ENCODE measurements around the gene VCAM1.

The VCAM1 gene

GRCh38 chr1:100718581-100718980, 961 bp upstream of the VCAM1 start:
- H3K27ac Mint-ChIP-seq = peak overlapping the region in 1 of 3 experiments; percentile 39
- peaks cover 2% of the 10 kb centered on the region for H3K36me3 Mint-ChIP-seq (ENCODE audit: low read depth)
- no peaks in the 10 kb centered on the region for H3K9me3 Mint-ChIP-seq
- H3K4me1 Mint-ChIP-seq = peaks cover 35% of the 10 kb centered on the region
- H3K4me3 Mint-ChIP-seq = peak overlapping the region in 1 of 3 experiments; percentile 9
- no peaks in the 10 kb centered on the region for H3K27me3 Mint-ChIP-seq (ENCODE audit: low read depth)
- no peak for TF ChIP-seq CTCF (IDR thresholded peaks at IDR 0.05; ENCODE audit: unreplicated experiment in 3 of 3)

- peak overlapping the region; percentile 81 to 92 (median 83) for H3K4me3 Mint-ChIP-seq
- peak overlapping the region; percentile 84 to 92 (median 89) for H3K27ac Mint-ChIP-seq
- peaks cover 17% of the 10 kb centered on the region for H3K36me3 Mint-ChIP-seq (ENCODE audit: low read depth)
- peaks cover 42% of the 10 kb centered on the region for H3K4me1 Mint-ChIP-seq
- H3K27me3 Mint-ChIP-seq (ENCODE audit: low read depth) = no peaks in the 10 kb centered on the region
- no peak for TF ChIP-seq CTCF (IDR thresholded peaks at IDR 0.05; ENCODE audit: unreplicated experiment in 3 of 3)
- H3K9me3 Mint-ChIP-seq = no peaks in the 10 kb centered on the region
Measured at GRCh38 chr1:100720101-100720500, 559 bp downstream of the VCAM1 start.

- Mint-ChIP-seq H3K27ac (peak overlapping the region; percentile 84 to 92 (median 89)), H3K4me1 (peaks cover 42% of the 10 kb centered on the region), H3K9me3 (no peaks in the 10 kb centered on the region), H3K4me3 (peak overlapping the region; percentile 81 to 92 (median 83)), H3K27me3 (ENCODE audit: low read depth) (no peaks in the 10 kb centered on the region), H3K36me3 (ENCODE audit: low read depth) (peaks cover 22% of the 10 kb centered on the region)
- TF ChIP-seq CTCF (IDR thresholded peaks at IDR 0.05; ENCODE audit: unreplicated experiment in 3 of 3) = no peak
Measured at GRCh38 chr1:100720751-100721150, 1.2 kb downstream of the VCAM1 start.

- Mint-ChIP-seq H3K9me3 (no peaks in the 10 kb centered on the region), H3K4me3 (peak overlapping the region; percentile 77 to 83 (median 81)), H3K27ac (peak overlapping the region; percentile 79 to 90 (median 80)), H3K36me3 (ENCODE audit: low read depth) (peaks cover 30% of the 10 kb centered on the region), H3K27me3 (ENCODE audit: low read depth) (no peaks in the 10 kb centered on the region), H3K4me1 (peaks cover 42% of the 10 kb centered on the region)
- TF ChIP-seq CTCF (IDR thresholded peaks at IDR 0.05; ENCODE audit: unreplicated experiment in 3 of 3) = no peak
Measured at GRCh38 chr1:100721526-100722207, 2.1 kb downstream of the VCAM1 start.

- Mint-ChIP-seq H3K4me3 (peak overlapping the region; percentile 77 to 83 (median 81)), H3K27me3 (ENCODE audit: low read depth) (no peaks in the 10 kb centered on the region), H3K4me1 (peaks cover 45% of the 10 kb centered on the region), H3K9me3 (no peaks in the 10 kb centered on the region), H3K36me3 (ENCODE audit: low read depth) (peaks cover 32% of the 10 kb centered on the region), H3K27ac (peak overlapping the region; percentile 79 to 90 (median 80))
- TF ChIP-seq CTCF (IDR thresholded peaks at IDR 0.05; ENCODE audit: unreplicated experiment in 3 of 3) = no peak
Measured at GRCh38 chr1:100722221-100722620, 2.7 kb downstream of the VCAM1 start.

- Mint-ChIP-seq H3K9me3 (no peaks in the 10 kb centered on the region), H3K36me3 (ENCODE audit: low read depth) (peaks cover 35% of the 10 kb centered on the region), H3K27ac (peak overlapping the region in 1 of 3 experiments; percentile 20), H3K27me3 (ENCODE audit: low read depth) (no peaks in the 10 kb centered on the region), H3K4me3 (no peak overlapping the region), H3K4me1 (peaks cover 59% of the 10 kb centered on the region)
- TF ChIP-seq CTCF (IDR thresholded peaks at IDR 0.05; ENCODE audit: unreplicated experiment in 3 of 3) = no peak
Measured at GRCh38 chr1:100724281-100724680, 4.7 kb downstream of the VCAM1 start.
